AG09319 (cell line): ENCODE data around the gene MYO5B.

ENCODE experiments used
- DNase-seq: peaks from one replicate; pipeline ENCODE4 v3.0.0-alpha.2; 2010; ENCODE audit warnings: low read depth; ENCODE audit errors: extremely low read depth
- CTCF ChIP-seq: IDR thresholded peaks from 2 replicates; pipeline ENCODE4 v1.5.1; 2011; ENCODE audit warnings: low read depth, mild to moderate bottlenecking, inconsistent platforms, low read length, moderate library complexity

MYO5B gene

DNA sequence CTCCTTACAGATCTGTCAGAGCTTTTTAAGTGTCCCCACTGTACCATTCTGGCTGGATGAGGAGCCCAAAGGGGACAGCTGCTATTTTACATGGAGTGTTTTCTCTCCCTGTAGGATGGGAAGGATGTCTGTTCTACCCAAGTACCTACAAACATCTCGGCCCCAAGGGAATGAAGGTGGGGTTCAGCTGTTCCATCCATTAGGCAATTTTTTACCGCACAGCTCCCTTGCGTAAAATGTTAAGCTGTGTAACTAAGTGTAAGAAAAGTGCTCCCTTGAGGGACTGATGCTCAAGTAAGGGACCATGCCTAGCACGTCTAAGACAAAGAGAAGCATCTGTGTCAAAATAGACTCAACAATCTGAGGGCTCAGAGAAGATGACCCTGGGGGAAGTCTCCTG is 180.3 kb downstream of the MYO5B start:
- DNase-seq, result no peak
- no peak for TF ChIP-seq CTCF

GRCh38 chr18:50013363-50014138 is 181.4 kb downstream of the MYO5B start:
- TF ChIP-seq CTCF, result no peak
- no peak for DNase-seq

- no peak for TF ChIP-seq CTCF
- peak; percentile 22 for DNase-seq
These were observed 183.0 kb downstream of the MYO5B start for GRCh38 chr18:50011813-50012435.

GRCh38 chr18:50009773-50010335 is 185.1 kb downstream of the MYO5B start:
- TF ChIP-seq CTCF, result peak; percentile 28
- no peak for DNase-seq

GRCh38 chr18:50008306-50008705 is 186.6 kb downstream of the MYO5B start:
- TF ChIP-seq CTCF, result no peak

GRCh38 chr18:50006470-50007046 is 188.4 kb downstream of the MYO5B start:
- TF ChIP-seq CTCF, result no peak
- DNase-seq, result no peak

More at GRCh38 chr18:50008306-50008705, 186.6 kb downstream of the MYO5B start:
- no peak for DNase-seq

GRCh38 chr18:50004013-50004412 is 190.9 kb downstream of the MYO5B start:
- TF ChIP-seq CTCF, result no peak
- no peak for DNase-seq
